Measurements from ENCODE around the gene SNCAIP.

SNCAIP gene

DNA sequence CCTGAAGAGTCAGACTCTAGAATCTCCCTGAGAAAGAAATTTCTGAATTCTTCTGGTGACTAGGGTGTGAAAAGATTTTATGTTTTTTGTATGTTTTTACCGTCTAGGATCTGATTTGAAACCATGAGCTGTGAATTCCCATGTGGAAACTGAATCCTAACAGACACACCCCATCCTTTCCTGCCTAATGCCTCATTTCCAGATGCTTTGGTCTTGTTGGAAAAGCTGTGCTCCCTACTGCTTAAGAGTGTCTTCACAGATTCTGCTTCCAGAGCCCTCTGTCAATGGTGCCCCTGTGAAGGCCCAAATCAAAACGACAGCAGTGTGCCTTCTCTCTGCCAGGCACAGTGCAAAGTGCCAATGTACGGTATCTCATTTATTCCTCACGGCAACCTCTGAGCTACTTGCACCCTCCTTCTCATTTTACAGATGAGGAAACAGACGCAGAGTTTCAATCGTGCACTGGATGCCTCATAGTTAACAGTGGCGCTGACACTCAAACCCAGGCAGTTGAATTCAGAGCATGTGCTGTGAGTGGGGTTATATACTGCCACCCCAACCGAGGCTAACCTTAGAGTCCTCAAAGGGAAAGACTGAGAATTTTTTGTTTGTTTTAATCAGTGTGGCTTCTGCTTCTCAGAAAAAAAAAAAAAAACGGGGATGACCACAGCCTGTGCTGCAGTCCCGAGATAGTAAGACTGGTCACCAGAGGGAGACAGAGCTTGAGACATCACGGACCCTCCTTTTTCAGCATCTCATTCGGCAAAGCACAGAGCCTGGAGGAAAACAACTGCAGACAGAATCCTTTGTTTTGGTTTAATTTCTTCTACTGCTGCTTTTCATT is 188.4 kb downstream of the SNCAIP start:
- no peak for DNase-seq (ENCODE audit: low read depth in 2 of 2)

DNA sequence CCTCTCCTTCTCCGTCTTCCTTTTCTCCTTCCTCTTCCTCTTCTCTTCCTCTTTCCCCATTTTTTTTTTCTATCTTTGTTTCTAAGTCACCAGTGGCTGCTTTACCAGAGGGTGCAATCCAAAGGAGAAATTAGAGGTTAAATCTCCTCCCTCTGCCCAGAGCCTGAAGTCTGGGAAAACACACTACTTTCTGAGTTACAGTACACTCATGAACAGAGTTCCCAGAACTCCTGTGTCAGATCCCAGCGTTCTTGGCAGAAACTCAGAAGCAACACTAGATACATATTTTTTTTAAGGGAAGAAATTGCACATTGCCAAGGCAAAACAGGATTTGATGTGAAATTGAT is 189.0 kb downstream of the SNCAIP start:
- no peak for DNase-seq (ENCODE audit: low read depth in 2 of 2)

DNA sequence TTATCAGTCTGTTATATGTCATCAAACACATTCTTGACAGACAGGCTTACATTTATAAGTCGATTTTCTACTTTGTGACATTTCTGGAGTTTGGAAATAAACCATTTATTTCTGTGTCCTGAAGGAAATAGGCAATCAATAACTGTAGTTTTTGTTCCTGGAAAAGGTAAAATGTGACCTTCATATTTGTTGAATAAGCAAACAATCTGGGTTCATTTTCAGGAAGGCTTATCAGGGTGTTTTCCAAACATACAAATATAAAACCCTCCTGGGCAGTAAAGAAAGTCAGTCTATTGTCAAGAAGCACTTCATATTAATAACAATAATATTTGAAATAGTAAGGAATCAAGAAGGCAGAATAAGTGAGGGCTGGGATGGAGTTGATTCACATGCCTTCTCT is 195.0 kb downstream of the SNCAIP start:
- DNase-seq (ENCODE audit: low read depth in 2 of 2) = no peak

DNA sequence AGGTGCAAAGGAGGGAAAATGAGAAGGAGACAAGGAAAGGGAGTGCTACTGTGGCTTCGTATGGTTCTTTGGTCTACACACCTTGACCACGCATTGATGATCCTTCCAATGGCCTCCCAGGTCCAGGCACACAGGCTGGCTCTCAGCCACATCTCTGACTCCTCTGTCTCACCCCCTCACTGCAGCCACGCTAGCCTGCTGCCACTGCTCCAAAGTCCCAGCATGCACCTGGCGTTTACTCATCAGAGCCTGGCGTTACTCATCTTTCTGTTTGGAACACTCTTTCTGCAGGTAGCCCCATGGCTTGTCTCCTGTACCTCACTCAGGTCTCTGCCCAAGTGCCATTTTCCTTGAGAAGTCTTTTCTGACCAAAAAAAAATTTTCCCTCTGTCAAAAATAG is 195.5 kb downstream of the SNCAIP start:
- DNase-seq (ENCODE audit: low read depth in 2 of 2) = no peak

DNA sequence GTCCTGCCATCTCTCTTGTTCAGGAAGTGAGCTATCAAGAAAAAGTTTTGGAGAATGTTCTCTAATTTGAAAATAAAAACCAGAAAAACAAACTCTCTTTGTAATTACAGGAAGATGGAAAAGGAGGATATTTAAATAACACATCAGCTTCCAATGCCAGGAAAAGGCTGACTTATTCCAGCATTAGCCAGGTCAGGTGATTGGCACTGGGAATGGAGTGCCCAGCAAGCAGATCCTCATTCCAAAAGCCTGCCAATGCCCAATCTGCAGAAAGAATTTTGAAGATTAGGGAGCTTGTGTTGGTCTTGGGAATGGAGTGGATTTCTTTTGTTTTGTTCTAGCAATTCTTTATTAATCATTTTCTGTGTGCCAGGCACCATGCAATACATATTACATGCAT is 196.6 kb downstream of the SNCAIP start:
- DNase-seq (ENCODE audit: low read depth in 2 of 2) = no peak

Measured in stimulated activated CD8-positive, alpha-beta memory T cell treated with anti-CD3 and anti-CD28 coated beads, Interleukin-15, amount 100 ng/mL, for 4 hours (primary cell).